Right atrium auricular region (tissue), 2 donors: ENCODE data around the gene TSPAN4. TPM values are rescaled to one million over a fixed set of nuclear protein-coding genes. Genes with fewer than 3 reads are reported as not detected.

ENCODE experiments used
- DNase-seq: peaks from one replicate; pipeline ENCODE4 v3.0.0-alpha.2; 2019; ENCODE audit warnings: low spot score
- H3K27ac ChIP-seq, 2 donors: fragments of 200-600 bp; sonication (generic); 1 replicate in 1 of 2; 2 replicates in 1 of 2; pipeline ENCODE4 v1.5.1; 2016 to 2019
- H3K27me3 ChIP-seq, 2 donors: fragments of 200-600 bp; sonication (generic); one replicate each; pipeline versions ENCODE4 v1.5.1 to v1.6.0; 2017 to 2019
- H3K36me3 ChIP-seq: fragments of 200-600 bp; sonication (generic); one replicate; pipeline ENCODE4 v1.5.1; 2016
- H3K4me1 ChIP-seq, 2 donors: fragments of 200-600 bp; sonication (generic); one replicate each; pipeline versions ENCODE4 v1.5.1 to v1.6.0; 2017 to 2019
- H3K4me3 ChIP-seq, 2 donors: fragments of 200-600 bp; sonication (generic); 1 replicate in 1 of 2; 2 replicates in 1 of 2; pipeline ENCODE4 v1.5.1; 2017 to 2019; ENCODE audit warnings: mild to moderate bottlenecking in 1 of 2, moderate library complexity in 1 of 2
- H3K9me3 ChIP-seq, 2 donors: fragments of 200-600 bp; sonication (generic); one replicate each; pipeline ENCODE4 v1.5.1; 2019
- total RNA-seq, 2 donors: library from RNA; depleted of rRNA; stranded (reverse); fragments of >200 nt; gene quantifications; one replicate each; pipeline ENCODE4 v1.1.0, GENCODE V29; 2016
- TF ChIP-seq, protein P1 (sequence below), 2 donors: fragments of 200-600 bp; sonication (generic); IDR thresholded peaks; one replicate each; pipeline ENCODE4 v1.5.1; 2019; ENCODE audit warnings: antibody characterized with exemption in 2 of 2

The TSPAN4 gene, protein sequence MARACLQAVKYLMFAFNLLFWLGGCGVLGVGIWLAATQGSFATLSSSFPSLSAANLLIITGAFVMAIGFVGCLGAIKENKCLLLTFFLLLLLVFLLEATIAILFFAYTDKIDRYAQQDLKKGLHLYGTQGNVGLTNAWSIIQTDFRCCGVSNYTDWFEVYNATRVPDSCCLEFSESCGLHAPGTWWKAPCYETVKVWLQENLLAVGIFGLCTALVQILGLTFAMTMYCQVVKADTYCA
- 10 to 100 TPM; 37.2 to 81.0 TPM for total RNA-seq

DNA sequence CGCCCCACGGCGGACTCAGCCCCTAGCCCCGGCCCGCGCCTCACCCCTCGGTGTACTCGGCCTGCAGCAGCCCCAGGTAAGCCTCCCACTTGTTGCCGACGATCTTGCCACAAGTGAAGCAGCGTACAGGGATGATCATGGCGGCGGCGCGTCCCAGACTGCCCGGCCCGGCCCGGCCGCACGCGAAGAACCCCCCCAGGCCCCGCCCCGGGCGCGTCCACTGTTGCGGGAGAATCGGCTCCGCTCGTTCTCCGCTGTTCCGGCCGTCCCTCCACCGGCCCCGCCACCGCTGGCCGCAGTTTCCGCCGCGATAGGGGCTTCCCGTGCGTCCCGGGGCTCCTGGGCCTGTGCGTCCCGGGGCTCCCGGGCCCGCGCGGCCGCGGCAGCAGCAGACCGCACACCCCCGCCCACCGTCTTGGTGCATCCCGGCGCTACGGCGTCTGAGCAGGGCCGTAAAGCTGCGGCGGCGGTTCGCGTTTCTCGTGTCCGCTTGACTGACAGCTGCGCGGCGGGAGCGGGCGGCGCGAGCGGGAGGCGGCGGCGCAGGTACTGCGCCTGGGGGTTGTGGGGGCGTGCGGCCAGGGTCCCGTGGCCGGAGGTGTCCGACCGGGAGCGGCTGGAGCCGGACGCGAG is at the start of gene TSPAN4, which contains the start of gene POLR2L:
Gene TSPAN4 (plus strand): TSS at position 483 of the 633 bp plus-strand sequence. CDS start 7,453 bp downstream, outside the sequence.
Gene POLR2L (minus strand): TSS at position 160 of the 633 bp plus-strand sequence. CDS start 21 bp downstream, at position 139.
- peak within 1 kb of the TSS; percentile 95 for H3K27ac ChIP-seq
- TF ChIP-seq, protein P1, sequence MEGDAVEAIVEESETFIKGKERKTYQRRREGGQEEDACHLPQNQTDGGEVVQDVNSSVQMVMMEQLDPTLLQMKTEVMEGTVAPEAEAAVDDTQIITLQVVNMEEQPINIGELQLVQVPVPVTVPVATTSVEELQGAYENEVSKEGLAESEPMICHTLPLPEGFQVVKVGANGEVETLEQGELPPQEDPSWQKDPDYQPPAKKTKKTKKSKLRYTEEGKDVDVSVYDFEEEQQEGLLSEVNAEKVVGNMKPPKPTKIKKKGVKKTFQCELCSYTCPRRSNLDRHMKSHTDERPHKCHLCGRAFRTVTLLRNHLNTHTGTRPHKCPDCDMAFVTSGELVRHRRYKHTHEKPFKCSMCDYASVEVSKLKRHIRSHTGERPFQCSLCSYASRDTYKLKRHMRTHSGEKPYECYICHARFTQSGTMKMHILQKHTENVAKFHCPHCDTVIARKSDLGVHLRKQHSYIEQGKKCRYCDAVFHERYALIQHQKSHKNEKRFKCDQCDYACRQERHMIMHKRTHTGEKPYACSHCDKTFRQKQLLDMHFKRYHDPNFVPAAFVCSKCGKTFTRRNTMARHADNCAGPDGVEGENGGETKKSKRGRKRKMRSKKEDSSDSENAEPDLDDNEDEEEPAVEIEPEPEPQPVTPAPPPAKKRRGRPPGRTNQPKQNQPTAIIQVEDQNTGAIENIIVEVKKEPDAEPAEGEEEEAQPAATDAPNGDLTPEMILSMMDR (IDR thresholded peaks at IDR 0.05) = peak in 1 of 2 donors; percentile 35
- peak within 1 kb of the TSS; percentile 86 to 97 for H3K4me3 ChIP-seq
- H3K9me3 ChIP-seq = no peaks in the 10 kb centered on the region
- no peaks in the 10 kb centered on the region for H3K27me3 ChIP-seq
- DNase-seq = peak; percentile 91
- peaks cover 34% of the 10 kb centered on the region for H3K36me3 ChIP-seq
- H3K4me1 ChIP-seq = peaks cover 0 to 81% of the 10 kb centered on the region in 2 donors

DNA sequence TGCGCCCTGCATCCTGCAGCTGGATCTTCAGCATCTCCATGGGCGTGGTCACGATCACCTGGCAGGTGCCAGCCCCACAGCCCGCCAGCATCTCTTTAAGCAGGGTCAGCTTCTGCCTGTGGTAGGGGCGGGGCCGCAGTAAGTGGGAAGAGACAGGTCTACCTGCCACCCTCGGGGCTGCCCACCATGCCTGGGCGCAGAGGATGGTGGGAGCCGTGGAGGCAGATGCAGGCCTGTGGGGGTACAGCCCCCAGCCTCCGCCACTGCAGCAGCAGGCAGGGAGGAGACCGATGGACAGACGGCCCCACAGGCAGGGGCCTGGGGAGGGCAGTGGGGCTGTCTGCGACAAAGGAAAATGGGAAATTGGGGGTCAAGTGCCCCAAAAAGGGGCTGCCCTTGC is 49.8 kb upstream of the TSPAN4 start:
- Histone ChIP-seq H3K4me1 (peaks cover 0 to 35% of the 10 kb centered on the region in 2 donors), H3K27ac (no peak overlapping the region), H3K27me3 (peaks cover 0 to 9% of the 10 kb centered on the region in 2 donors), H3K36me3 (no peaks in the 10 kb centered on the region), H3K9me3 (no peaks in the 10 kb centered on the region), H3K4me3 (no peak overlapping the region)
- DNase-seq = no peak
- TF ChIP-seq, protein P1 (IDR thresholded peaks at IDR 0.05) = no peak

DNA sequence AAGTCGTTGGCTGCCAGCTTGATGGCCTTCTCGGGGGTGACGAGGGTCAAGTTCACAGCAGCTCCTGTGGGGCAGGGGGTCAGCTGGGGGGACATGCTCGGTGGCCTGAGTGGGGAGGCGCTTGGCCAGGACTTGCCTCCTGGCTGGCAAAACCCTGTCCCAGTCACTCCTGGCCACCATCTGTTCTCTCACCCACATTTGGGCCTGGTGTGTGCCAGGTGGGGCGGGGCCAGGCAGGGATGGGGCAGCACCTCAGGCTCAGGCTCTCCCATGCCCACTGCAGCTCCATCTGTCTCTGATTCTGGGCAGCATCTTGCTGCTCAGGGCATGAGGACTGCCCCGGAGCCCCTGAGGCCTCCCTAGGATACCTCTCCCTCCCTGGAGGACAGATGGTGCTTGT is 49.1 kb upstream of the TSPAN4 start:
- H3K9me3 ChIP-seq = no peaks in the 10 kb centered on the region
- H3K4me1 ChIP-seq = peaks cover 0 to 40% of the 10 kb centered on the region in 2 donors
- TF ChIP-seq, protein P1 (IDR thresholded peaks at IDR 0.05) = no peak
- DNase-seq = no peak
- no peaks in the 10 kb centered on the region for H3K36me3 ChIP-seq
- peaks cover 0 to 9% of the 10 kb centered on the region in 2 donors for H3K27me3 ChIP-seq
- H3K27ac ChIP-seq = no peak overlapping the region
- H3K4me3 ChIP-seq = no peak overlapping the region

DNA sequence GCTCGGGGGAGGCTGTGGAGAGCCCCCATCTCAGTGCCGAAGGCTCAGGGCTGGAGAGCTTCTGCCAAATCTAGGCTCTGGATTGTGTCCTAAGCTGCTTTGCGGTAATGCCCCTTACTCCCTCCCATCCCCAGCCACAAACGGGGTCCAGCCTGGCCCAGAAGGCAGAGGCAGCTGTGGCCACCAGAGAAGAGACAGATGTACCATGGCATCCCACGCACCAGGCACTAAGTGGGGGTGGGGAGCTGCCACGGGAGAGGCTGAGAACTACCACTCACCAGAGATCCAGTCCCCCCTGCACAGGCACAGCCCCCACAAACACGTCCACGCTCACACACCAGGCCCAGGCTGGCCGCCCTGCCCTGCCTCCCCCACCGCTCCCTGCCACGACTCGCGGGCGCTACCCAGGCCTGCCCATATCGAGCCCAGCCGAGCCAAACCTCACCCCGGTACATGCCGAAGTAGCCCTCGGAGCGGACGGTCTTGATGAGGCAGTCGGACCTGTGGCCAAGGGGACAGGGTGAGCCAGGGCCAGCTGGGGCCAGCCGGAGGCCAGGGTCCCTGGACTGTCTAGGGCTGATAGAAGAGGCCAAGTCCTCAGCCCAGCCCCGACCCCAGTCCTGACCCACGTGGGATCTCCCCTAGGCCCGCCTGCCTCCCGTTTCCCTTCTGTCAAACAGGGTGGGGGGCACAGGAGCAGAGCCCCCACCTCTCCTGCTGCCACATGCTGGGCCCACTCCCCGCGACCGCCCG is 48.5 kb upstream of the TSPAN4 start:
- Histone ChIP-seq H3K9me3 (no peaks in the 10 kb centered on the region), H3K4me3 (no peak overlapping the region), H3K27me3 (peaks cover 0 to 9% of the 10 kb centered on the region in 2 donors), H3K36me3 (no peaks in the 10 kb centered on the region), H3K4me1 (peaks cover 0 to 44% of the 10 kb centered on the region in 2 donors), H3K27ac (no peak overlapping the region)
- TF ChIP-seq, protein P1 (IDR thresholded peaks at IDR 0.05) = no peak
- no peak for DNase-seq

DNA sequence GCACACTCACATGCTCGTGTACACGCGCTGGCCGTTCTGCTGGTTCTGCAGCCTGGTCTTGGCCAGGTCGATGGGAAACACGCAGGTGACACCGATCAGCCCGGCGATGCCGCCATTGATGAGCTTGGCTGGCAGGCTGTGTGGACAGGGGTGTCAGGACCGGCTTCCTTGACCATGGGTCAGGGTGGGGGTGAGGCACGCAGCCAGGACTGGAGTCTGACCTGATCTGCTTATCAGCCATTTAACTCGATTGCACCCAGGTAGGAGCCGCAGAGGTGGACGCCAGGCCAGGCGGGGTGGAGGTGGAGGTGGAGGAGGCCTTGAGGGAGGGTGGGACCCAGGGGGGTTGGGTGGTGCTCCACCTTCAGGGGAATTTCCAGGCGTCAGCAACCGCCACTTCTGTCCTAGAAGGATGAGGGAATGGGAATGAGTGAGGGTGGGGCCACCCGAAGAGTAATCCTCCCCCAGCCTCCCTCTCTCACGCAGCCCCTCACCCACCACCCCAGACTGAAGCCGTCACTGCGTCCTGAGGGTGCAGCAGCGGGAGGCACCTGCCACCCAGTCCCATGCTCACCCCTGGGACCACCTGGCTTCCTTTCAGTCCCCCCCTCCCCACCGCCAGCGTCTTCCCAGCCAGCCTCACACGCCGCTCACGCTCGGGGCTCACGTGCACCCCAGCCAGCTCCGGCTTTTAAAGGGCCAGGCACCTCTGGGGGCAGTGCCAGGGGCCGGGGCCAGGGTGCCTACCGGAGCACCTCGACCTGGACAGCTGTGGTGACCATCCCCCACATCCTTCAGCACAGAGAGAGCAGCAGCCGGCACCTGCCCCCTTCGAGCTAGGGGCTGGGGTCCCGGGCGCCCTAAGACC is 47.7 kb upstream of the TSPAN4 start:
- H3K4me3 ChIP-seq = peak overlapping the region; percentile 59 to 68
- peak overlapping the region in 1 of 2 donors; percentile 69 for H3K27ac ChIP-seq
- TF ChIP-seq, protein P1 (IDR thresholded peaks at IDR 0.05) = no peak
- no peaks in the 10 kb centered on the region for H3K36me3 ChIP-seq
- H3K4me1 ChIP-seq = peaks cover 0 to 39% of the 10 kb centered on the region in 2 donors
- H3K9me3 ChIP-seq = no peaks in the 10 kb centered on the region
- no peak for DNase-seq
- H3K27me3 ChIP-seq = peaks cover 0 to 3% of the 10 kb centered on the region in 2 donors
